GM12801 (cell line): Measurements from ENCODE around the gene TOP3B.

ENCODE experiments used
- TF ChIP-seq, protein P1 (sequence below): IDR thresholded peaks from one replicate; pipeline ENCODE4 v1.5.1; 2011; ENCODE audit warnings: control low read depth; ENCODE audit not compliant: insufficient read length; ENCODE audit errors: extremely low read depth

Gene TOP3B

GRCh38 chr22:21917181-21917958 lies 65.2 kb downstream of the TOP3B start:
- TF ChIP-seq, protein P1, sequence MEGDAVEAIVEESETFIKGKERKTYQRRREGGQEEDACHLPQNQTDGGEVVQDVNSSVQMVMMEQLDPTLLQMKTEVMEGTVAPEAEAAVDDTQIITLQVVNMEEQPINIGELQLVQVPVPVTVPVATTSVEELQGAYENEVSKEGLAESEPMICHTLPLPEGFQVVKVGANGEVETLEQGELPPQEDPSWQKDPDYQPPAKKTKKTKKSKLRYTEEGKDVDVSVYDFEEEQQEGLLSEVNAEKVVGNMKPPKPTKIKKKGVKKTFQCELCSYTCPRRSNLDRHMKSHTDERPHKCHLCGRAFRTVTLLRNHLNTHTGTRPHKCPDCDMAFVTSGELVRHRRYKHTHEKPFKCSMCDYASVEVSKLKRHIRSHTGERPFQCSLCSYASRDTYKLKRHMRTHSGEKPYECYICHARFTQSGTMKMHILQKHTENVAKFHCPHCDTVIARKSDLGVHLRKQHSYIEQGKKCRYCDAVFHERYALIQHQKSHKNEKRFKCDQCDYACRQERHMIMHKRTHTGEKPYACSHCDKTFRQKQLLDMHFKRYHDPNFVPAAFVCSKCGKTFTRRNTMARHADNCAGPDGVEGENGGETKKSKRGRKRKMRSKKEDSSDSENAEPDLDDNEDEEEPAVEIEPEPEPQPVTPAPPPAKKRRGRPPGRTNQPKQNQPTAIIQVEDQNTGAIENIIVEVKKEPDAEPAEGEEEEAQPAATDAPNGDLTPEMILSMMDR, result no peak

- TF ChIP-seq, protein P1, result no peak
Observed at GRCh38 chr22:21916309-21916918, 66.2 kb downstream of the TOP3B start.

GRCh38 chr22:21915624-21916308 lies 66.8 kb downstream of the TOP3B start:
- TF ChIP-seq, protein P1, result no peak

DNA sequence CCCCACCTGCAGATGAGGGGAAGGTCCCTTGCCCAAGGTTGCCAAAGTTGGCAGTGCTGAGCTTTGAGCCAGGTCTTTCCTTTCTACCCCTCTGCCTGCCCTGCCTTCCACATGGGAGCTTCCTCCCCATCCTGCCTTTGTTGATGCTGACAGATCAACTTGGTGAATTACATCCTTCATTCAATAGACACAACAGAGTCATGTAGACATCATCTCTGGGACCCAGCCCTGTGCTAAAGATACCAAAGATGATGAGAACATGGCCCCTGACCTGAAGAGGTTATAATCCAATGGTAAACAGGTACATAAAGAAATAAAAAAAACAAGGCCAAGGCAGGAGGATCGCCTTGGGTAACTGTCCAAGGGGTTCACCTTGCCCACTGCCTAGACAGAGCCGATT lies 72.7 kb downstream of the TOP3B start:
- TF ChIP-seq, protein P1, result no peak

- TF ChIP-seq, protein P1, result no peak
Observed at GRCh38 chr22:21907638-21908522, 74.7 kb downstream of the TOP3B start.
